Measurements from ENCODE around the gene TOMM22.
A peak's percentile ranks its signal among the peaks of the same experiment; 100 is the strongest.

Gene TOMM22

GRCh38 chr22:38721551-38721950 lies 39.8 kb downstream of the TOMM22 start:
- Histone ChIP-seq H3F3A (ENCODE audit: insufficient read depth, low read length) (0 out of 2 replicates have a peak, but pooled peaks cover 5% of the 10 kb centered on the region), H3K36me3 (replicated peaks; ENCODE audit: insufficient read depth, low read length) (peaks cover 16% of the 10 kb centered on the region; the same call in 1 of the 2 replicates), H3K27ac (ENCODE audit: low read length) (no peak overlapping the region), H3K9ac (ENCODE audit: low read length) (no peak overlapping the region), H3K27me3 (replicated peaks; ENCODE audit: insufficient read depth, low read length) (no peaks in the 10 kb centered on the region), H3K4me1 (ENCODE audit: low read length) (no peaks in the 10 kb centered on the region), H4K20me1 (ENCODE audit: insufficient read depth, low read length) (peaks cover 12% of the 10 kb centered on the region; the same call in 1 of the 2 replicates), H3K4me2 (ENCODE audit: low read depth, low read length) (no peak overlapping the region), H3K79me2 (ENCODE audit: low read length) (peaks cover 60% of the 10 kb centered on the region), H2AFZ (ENCODE audit: low read length) (no peak overlapping the region), H3K4me3 (ENCODE audit: low read length) (no peak overlapping the region), H3K9me3 (replicated peaks; ENCODE audit: insufficient read depth, low read length) (no peaks in the 10 kb centered on the region), H3K9me2 (replicated peaks; ENCODE audit: insufficient read depth, low read length) (no peaks in the 10 kb centered on the region)
- no peak for TF ChIP-seq EZH2phosphoT487 (IDR thresholded peaks at IDR 0.05; ENCODE audit: low read length)
- TF ChIP-seq EZH2 (optimal IDR thresholded peaks at IDR 0.05; ENCODE audit: low read depth, low read length): no peak
- TF ChIP-seq CTCF (IDR thresholded peaks at IDR 0.05; ENCODE audit: low read length): no peak
- DNase-seq: no peak

- no peaks in the 10 kb centered on the region for H3K4me1 ChIP-seq (ENCODE audit: low read length)
- DNase-seq: no peak
- 0 out of 2 replicates have a peak, but pooled peaks cover 5% of the 10 kb centered on the region for H3F3A ChIP-seq (ENCODE audit: insufficient read depth, low read length)
- H3K9ac ChIP-seq (ENCODE audit: low read length): no peak overlapping the region
- H3K4me2 ChIP-seq (ENCODE audit: low read depth, low read length): no peak overlapping the region
- no peak overlapping the region for H3K4me3 ChIP-seq (ENCODE audit: low read length)
- peaks cover 42% of the 10 kb centered on the region for H3K79me2 ChIP-seq (ENCODE audit: low read length)
- no peaks in the 10 kb centered on the region for H3K9me3 ChIP-seq (replicated peaks; ENCODE audit: insufficient read depth, low read length)
- H3K27ac ChIP-seq (ENCODE audit: low read length): no peak overlapping the region
- TF ChIP-seq EZH2phosphoT487 (IDR thresholded peaks at IDR 0.05; ENCODE audit: low read length) (no peak), CTCF (IDR thresholded peaks at IDR 0.05; ENCODE audit: low read length) (no peak), EZH2 (optimal IDR thresholded peaks at IDR 0.05; ENCODE audit: low read depth, low read length) (no peak)
- no peaks in the 10 kb centered on the region for H4K20me1 ChIP-seq (ENCODE audit: insufficient read depth, low read length)
- H3K27me3 ChIP-seq (replicated peaks; ENCODE audit: insufficient read depth, low read length): no peaks in the 10 kb centered on the region
- no peaks in the 10 kb centered on the region for H3K9me2 ChIP-seq (replicated peaks; ENCODE audit: insufficient read depth, low read length)
- H3K36me3 ChIP-seq (replicated peaks; ENCODE audit: insufficient read depth, low read length): peaks cover 16% of the 10 kb centered on the region
- no peak overlapping the region for H2AFZ ChIP-seq (ENCODE audit: low read length)
Measured at GRCh38 chr22:38724176-38724575, 42.4 kb downstream of the TOMM22 start.

- Histone ChIP-seq H3K9me3 (replicated peaks; ENCODE audit: insufficient read depth, low read length) (no peaks in the 10 kb centered on the region), H3K4me3 (ENCODE audit: low read length) (no peak overlapping the region), H3K4me1 (ENCODE audit: low read length) (no peaks in the 10 kb centered on the region), H3F3A (ENCODE audit: insufficient read depth, low read length) (0 out of 2 replicates have a peak, but pooled peaks cover 5% of the 10 kb centered on the region), H3K9ac (ENCODE audit: low read length) (no peak overlapping the region), H3K9me2 (replicated peaks; ENCODE audit: insufficient read depth, low read length) (no peaks in the 10 kb centered on the region), H3K36me3 (replicated peaks; ENCODE audit: insufficient read depth, low read length) (peaks cover 16% of the 10 kb centered on the region), H3K79me2 (ENCODE audit: low read length) (peaks cover 36% of the 10 kb centered on the region), H3K27ac (ENCODE audit: low read length) (no peak overlapping the region), H3K27me3 (replicated peaks; ENCODE audit: insufficient read depth, low read length) (no peaks in the 10 kb centered on the region), H4K20me1 (ENCODE audit: insufficient read depth, low read length) (no peaks in the 10 kb centered on the region), H2AFZ (ENCODE audit: low read length) (no peak overlapping the region), H3K4me2 (ENCODE audit: low read depth, low read length) (no peak overlapping the region)
- DNase-seq: peak; percentile 56
- TF ChIP-seq EZH2 (optimal IDR thresholded peaks at IDR 0.05; ENCODE audit: low read depth, low read length) (no peak), CTCF (IDR thresholded peaks at IDR 0.05; ENCODE audit: low read length) (peak; percentile 56)
Measured at GRCh38 chr22:38724926-38725571, 43.3 kb downstream of the TOMM22 start.

Measured in MM.1S (cell line).